GM19023 (cell line): Measurements from ENCODE around the gene PPP1R12B.
"Not testable (repeated sequence)": the region's sequence is repeated elsewhere in the genome, so short reads cannot be mapped to it uniquely, and the experiment has no call there.

Experiments
- ATAC-seq: cut with Tn5 transposase; IDR thresholded peaks from one replicate; pipeline ENCODE4 v1.9.1; 2021; ENCODE audit warnings: mild to moderate bottlenecking, moderate library complexity; ENCODE audit not compliant: unreplicated experiment

Gene PPP1R12B

GRCh38 chr1:202348005-202348508 is 442 bp upstream of the PPP1R12B start:
- no peak for ATAC-seq

DNA sequence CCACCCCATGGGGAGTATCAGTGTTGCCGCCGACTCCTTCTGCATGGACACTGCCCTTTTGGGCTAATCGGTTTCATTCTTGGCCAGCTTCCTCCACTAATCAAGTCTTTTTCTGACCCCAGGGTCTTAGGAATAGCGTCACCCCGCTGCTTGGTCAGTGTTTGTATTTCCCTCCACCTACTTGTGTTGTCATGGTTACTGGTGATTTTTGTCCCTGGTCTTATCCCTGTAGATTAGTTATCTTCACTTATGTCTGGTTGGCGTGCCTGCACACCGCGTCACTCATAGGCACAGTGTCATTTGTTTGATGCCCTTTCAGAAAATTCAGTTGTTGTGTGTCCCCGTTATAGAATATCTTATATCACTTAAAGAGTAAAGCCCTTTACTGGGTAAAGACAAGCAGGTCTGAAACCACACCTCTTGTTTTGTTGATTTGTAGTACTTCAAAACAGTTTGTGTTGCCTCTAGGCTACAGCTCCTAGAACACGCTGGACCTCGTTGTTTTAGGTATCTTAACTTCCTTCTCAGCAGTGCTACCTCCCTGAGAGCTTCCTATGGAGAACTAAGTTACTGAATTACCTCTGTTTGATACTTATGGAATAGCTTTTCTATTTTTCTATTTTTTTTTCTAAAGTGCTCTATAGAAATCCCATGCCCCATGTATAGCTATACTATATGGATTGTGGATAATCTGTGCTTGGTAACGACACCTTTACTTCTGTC is 868 bp downstream of the PPP1R12B start:
- peak; percentile 2 for ATAC-seq

DNA sequence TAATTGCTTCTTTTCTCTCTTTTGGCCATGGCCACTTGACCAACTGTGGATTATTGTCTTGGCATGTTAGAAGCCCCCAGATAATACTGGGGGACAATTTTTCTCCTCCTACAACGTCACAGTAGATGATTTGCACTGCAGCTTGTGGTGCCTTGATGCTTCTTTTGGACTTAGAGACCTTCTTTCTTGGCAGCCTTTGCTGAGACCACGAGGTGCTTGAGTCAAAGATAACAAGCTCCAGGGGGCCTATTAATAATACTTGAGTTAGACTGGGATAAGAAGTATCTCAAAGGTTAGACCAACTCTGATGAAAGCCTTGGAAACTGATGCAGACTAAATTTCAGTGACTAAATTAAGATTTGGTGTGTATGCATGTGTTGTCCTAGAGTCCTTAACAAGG is 3.2 kb downstream of the PPP1R12B start:
- no peak for ATAC-seq

DNA sequence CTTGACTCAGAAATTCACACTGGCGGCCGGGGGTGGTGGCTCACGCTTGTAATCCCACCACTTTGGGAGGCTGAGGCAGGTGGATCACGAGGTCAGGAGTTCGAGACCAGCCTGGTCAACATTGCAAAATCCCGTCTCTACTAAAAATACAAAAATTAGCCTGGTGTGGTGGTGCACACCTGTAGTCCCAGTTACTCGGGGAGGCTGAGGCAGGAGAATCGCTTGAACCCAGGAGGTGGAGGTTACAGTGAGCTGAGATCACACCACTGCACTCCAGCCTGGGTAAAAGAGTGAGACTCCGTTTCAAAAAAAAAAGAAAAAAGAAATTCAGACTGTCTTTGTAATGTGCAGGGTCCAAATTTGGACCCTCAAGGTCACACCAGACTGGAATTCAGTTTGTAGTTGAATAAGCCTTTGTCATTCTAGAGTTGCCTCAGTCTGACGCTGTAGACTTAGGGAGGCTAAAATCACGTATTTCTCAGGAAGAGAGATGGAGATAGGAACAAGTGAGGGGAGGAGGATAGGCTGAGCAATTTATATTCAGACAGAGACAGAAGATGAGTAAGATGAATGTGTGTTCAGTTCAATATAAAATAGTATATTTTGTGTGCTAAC is 4.2 kb downstream of the PPP1R12B start:
- not testable (repeated sequence) for ATAC-seq

DNA sequence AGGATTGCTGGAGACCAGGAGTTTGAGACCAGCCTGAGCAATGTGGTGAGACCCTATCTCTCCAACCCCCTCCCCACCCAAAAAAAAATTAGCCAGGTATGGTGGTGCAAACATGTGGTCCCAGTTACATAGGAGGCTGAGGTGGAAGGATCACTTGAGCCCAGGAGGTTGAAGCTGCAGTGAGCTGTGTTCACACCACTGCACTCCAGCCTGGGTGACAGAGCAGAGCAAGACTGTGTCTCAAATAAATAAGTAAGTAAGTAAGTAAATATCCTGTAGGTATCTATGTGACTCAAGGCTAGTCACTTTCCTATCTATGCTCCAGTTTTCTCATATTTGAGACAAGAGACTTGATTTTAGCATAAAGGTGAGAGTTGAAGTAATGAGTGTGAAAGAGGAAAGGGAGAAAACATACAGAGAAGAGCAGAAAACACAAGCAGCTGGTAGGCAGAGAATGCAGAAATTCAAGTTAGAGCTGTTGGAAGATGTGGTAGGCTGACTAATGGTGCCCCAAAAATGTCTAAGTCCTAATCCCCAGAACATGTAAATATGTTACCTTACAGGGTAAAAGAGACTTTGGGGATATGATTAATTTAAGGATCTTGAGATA is 7.5 kb downstream of the PPP1R12B start:
- ATAC-seq = no peak

DNA sequence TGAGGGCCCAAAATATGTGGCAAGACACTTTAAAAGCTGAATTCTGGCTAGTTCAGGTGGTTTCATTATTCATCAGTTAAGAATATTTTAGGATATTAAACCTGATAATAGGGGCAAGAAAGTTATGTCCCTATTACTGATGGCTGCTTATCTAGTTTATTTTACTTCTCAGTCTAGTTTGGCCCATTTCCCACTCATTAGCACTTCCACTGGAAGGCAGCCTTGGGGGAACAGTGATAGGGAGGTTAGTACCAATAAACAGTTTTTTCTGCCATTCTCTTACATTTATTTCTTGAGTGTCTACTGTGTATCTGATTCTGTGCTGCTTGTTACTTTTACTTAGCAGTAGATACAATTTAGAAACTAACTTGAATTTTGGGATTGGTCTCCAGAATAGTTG is 9.0 kb downstream of the PPP1R12B start:
- ATAC-seq = no peak

- ATAC-seq = no peak
These were observed 12.7 kb downstream of the PPP1R12B start for GRCh38 chr1:202361224-202361623.

DNA sequence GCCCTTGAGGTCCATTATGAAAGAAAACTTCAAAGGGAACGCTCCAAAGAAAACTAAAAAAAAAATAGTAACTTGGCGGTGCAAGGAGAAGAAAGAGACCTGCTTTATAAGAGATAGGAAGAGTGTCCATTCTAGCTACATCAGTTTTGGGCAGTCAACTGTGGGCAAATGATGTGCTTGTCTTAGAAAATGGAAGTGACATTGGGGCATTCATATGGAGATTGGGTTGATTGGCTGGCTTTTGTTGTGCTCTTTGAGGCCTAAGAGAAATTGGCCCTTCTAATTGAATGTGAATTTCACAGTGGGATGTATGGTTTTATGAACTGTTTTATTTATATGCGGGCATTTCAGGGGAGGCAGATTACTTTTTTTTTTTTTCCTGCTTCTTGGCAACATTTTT is 13.2 kb downstream of the PPP1R12B start:
- ATAC-seq = no peak

DNA sequence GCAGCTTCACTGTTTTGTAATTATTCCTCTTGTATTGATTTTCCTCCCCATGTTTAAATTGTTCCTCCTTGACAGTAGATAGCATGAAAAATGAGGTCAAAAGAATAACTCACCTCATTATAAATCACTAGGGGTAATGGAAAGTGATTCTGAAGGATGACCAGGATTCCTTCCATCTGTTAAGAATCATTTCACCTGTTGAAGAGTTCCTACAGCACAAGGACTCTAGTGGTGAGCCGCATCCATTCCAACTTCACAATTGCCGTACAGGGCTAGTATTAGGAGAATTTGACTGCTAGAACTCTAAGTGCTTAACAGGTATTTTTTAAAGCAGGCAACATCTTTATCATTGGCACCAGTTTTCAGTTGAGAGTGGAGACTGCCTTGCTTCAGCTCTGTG is 13.7 kb downstream of the PPP1R12B start:
- ATAC-seq = no peak

DNA sequence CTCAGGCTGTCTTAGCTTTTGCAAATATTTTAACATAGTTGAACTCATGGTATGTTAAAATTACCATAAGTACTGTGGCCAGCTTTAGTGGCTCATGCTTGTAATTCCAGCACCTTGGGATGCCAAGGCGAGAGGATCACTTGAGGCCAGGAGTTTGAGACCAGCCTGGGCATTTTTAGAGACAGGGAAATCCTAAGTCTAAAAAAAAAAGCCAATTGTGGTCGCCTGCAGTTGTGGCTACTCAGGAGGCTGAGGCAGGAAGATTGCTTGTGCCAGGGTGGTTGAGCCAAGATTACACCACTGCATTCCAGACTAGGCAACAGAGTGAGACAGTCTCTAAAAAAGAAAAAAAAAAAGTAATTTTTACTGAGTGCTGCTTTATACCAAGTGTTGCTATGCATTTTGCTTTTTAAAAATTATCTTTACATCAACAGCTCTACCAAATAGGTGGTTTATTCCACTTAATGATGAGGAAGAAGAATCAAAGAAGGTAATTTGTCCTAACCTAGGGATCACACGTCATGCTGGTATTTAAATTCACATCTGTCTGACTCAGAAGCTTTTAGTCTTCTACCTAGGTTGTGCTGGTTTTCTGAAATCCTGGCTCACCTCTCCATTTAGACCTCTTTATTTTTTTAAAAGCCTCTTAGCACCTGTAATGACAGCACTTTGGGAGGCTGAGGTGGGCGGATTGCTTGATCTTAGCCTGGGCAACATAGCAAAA is 16.8 kb downstream of the PPP1R12B start:
- no peak for ATAC-seq

DNA sequence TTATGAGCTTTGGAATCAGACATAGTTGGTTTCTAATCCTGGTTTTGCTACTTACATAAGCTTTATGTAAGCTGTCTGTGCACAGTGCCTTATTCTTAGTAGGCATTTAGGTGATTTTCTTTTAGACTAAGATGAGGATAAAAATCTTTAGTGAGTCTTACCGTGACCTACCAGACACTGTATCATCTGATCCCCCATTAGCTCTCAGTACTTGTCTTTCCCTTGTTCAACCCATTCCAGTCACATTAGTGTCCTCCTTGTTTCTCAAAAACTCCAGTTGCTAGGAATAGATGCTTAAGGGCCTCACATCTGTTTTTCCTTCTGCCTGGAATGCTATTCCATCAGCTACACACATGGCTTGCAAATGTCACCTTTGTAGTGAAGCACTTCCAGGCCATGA is 18.8 kb downstream of the PPP1R12B start:
- no peak for ATAC-seq

GRCh38 chr1:202370906-202371305 is 22.4 kb downstream of the PPP1R12B start:
- not testable (repeated sequence) for ATAC-seq

- ATAC-seq = no peak
These were observed 25.6 kb downstream of the PPP1R12B start for GRCh38 chr1:202374099-202374498.

GRCh38 chr1:202375175-202375574 is 26.7 kb downstream of the PPP1R12B start:
- not testable (repeated sequence) for ATAC-seq

- no peak for ATAC-seq
These were observed 27.7 kb downstream of the PPP1R12B start for GRCh38 chr1:202376247-202376646.

DNA sequence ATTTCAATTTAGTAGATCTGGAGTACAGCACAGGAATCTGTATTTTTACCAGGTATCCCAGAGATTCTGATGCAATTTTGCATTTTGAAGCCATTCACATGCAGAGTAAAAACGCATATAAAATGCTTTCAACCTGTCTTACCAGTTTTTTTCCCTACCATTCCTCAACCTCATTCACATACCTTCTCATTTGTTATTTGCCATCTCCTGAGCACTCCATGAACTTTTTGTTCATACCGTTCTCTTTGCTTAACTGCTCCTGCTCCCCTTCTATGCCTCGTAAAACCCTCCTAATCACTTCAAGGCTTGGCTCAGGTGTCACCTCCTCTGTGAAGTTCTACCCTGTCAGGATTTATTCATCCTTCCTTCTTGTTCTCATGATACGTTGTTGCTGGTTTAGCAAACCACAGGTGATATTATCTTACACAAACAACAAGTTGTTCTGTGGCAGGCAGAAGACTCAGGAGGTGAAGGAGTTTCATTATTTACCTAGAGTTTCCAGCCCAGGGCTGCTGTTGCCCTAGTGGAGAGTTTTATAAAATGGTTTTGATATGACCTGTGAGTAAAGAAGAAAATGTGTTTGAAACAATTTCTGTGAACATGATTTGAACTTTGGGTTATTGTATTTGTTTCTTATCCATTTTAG is 31.5 kb downstream of the PPP1R12B start:
- ATAC-seq = not testable (repeated sequence)

GRCh38 chr1:202380535-202380934 is 32.0 kb downstream of the PPP1R12B start:
- ATAC-seq = not testable (repeated sequence)

DNA sequence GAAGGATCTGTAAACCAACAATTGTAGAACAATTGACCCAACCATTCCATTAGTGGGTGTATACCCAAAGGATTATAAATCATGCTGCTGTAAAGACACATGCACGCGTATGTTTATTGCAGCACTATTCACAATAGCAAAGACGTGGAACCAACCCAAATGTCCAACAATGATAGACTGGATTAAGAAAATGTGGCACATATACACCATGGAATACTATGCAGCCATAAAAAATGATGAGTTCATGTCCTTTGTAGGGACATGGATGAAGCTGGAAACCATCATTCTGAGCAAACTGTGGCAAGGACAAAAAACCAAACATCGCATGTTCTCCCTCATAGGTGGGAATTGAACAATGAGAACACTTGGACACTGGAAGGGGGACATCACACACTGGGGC is 33.4 kb downstream of the PPP1R12B start:
- not testable (repeated sequence) for ATAC-seq

DNA sequence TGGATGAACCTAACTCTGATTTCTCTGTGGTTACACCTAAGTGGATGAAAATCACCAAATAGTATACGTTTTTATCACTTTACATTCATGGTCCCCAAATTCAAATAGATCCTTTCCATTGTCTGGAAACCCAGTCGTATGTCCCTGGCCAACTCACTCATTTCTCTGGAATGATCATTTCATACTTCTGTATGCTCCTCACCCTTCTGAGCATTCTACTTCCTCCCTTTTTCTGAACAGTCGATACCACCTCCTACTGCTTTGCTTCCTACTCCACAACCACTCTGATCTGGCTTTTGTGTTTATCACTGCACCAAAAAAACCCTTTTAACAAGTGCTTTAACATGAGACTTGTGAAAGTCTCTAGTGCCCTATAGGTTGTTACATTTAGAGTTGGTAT is 47.3 kb downstream of the PPP1R12B start:
- ATAC-seq = not testable (repeated sequence)

- ATAC-seq = no peak
These were observed 48.8 kb downstream of the PPP1R12B start for GRCh38 chr1:202397256-202397655.

GRCh38 chr1:202398439-202398838 is 49.9 kb downstream of the PPP1R12B start:
- ATAC-seq = not testable (repeated sequence)
